Naive B cell (primary cell): ENCODE data around the gene C5orf15. TPM values are rescaled to one million over a fixed set of nuclear protein-coding genes. Genes with fewer than 3 reads are reported as not detected.
A peak's percentile ranks its signal among the peaks of the same experiment; 100 is the strongest.
"Not testable (repeated sequence)": the region's sequence is repeated elsewhere in the genome, so short reads cannot be mapped to it uniquely, and the experiment has no call there.

Experiments used
- ATAC-seq, 2 donors: fragments of 150-1000 bp; cut with Tn5 transposase; 2 replicates each; pipeline ENCODE4 v1.10.0; 2021; ENCODE audit warnings: low read depth in 2 of 2, mild to moderate bottlenecking in 2 of 2, moderate library complexity in 2 of 2
- DNase-seq: peaks from one replicate; pipeline ENCODE4 v3.0.0; 2022
- H3K27ac Mint-ChIP-seq, 6 donors: one replicate each; pipeline ENCODE4 v1.8.0; 2020 to 2022; ENCODE audit warnings: mild to moderate bottlenecking in 6 of 6, mixed read lengths in 6 of 6, moderate library complexity in 5 of 6, inconsistent platforms in 2 of 6
- H3K27me3 Mint-ChIP-seq, 3 donors: one replicate each; pipeline ENCODE4 v1.8.0; 2021 to 2022; ENCODE audit warnings: mixed read lengths in 3 of 3, mild to moderate bottlenecking in 1 of 3
- H3K36me3 Mint-ChIP-seq, 2 donors: one replicate each; pipeline ENCODE4 v1.8.0; 2020 to 2022; ENCODE audit warnings: mixed read lengths in 2 of 2, inconsistent platforms in 1 of 2, mild to moderate bottlenecking in 1 of 2
- H3K4me1 Mint-ChIP-seq, 3 donors: one replicate each; pipeline ENCODE4 v1.8.0; 2020 to 2022; ENCODE audit warnings: mixed read lengths in 3 of 3, inconsistent platforms in 1 of 3, mild to moderate bottlenecking in 1 of 3, moderate library complexity in 1 of 3
- H3K4me3 Mint-ChIP-seq, 8 donors: one replicate each; pipeline ENCODE4 v1.8.0; 2020 to 2022; ENCODE audit warnings: mild to moderate bottlenecking in 8 of 8, mixed read lengths in 8 of 8, moderate library complexity in 8 of 8, inconsistent platforms in 2 of 8
- H3K9me3 Mint-ChIP-seq, 7 donors: one replicate each; pipeline ENCODE4 v1.8.0; 2020 to 2022; ENCODE audit warnings: mixed read lengths in 7 of 7, mild to moderate bottlenecking in 5 of 7, inconsistent platforms in 2 of 7, moderate library complexity in 1 of 7
- polyA plus RNA-seq, 6 donors: library from polyadenylated mRNA; unstranded; fragments of 300-500 nt; fragmentation: Illumina TruSeq; gene quantifications; one replicate each; pipeline ENCODE4 v1.2.3, GENCODE V29; 2021; ENCODE audit warnings: low read depth in 6 of 6

Gene C5orf15
- polyA plus RNA-seq, 6 donors from 2014 or later = 37.2 to 44.3 (median 41.2) TPM

- H3K4me3 Mint-ChIP-seq = peak overlapping the region; percentile 81 to 99 (median 98)
- peaks cover 38 to 83% (median 50%) of the 10 kb centered on the region in 3 donors for H3K4me1 Mint-ChIP-seq
- H3K27ac Mint-ChIP-seq = peak overlapping the region; percentile 39 to 100 (median 99)
- H3K36me3 Mint-ChIP-seq = peaks cover 0 to 6% of the 10 kb centered on the region in 2 donors
- peaks cover 0 to 2% (median 0%) of the 10 kb centered on the region in 7 donors for H3K9me3 Mint-ChIP-seq
- ATAC-seq (no peak), DNase-seq (no peak)
- H3K27me3 Mint-ChIP-seq = no peaks in the 10 kb centered on the region
These were observed 1.3 kb downstream of the C5orf15 start for GRCh38 chr5:133967124-133967523.

- ATAC-seq = no peak
- H3K9me3 Mint-ChIP-seq = peaks cover 0 to 2% (median 0%) of the 10 kb centered on the region in 7 donors
- H3K4me1 Mint-ChIP-seq = peaks cover 39 to 83% (median 52%) of the 10 kb centered on the region in 3 donors
- no peaks in the 10 kb centered on the region for H3K27me3 Mint-ChIP-seq
- peak overlapping the region in 2 of 8 donors; percentile 95 to 99 for H3K4me3 Mint-ChIP-seq
- H3K36me3 Mint-ChIP-seq = peaks cover 0 to 6% of the 10 kb centered on the region in 2 donors
- peak overlapping the region in 2 of 6 donors; percentile 35 to 52 for H3K27ac Mint-ChIP-seq
- DNase-seq = no peak
These were observed 2.3 kb downstream of the C5orf15 start for GRCh38 chr5:133966090-133966489.

GRCh38 chr5:133963493-133964128 is 4.8 kb downstream of the C5orf15 start:
- Mint-ChIP-seq H3K9me3 (peaks cover 0 to 2% (median 0%) of the 10 kb centered on the region in 7 donors), H3K4me3 (peak overlapping the region in 1 of 8 donors; percentile 40), H3K36me3 (peaks cover 4 to 18% of the 10 kb centered on the region in 2 donors), H3K27me3 (no peaks in the 10 kb centered on the region), H3K27ac (peak overlapping the region in 4 of 6 donors; percentile 31 to 69 (median 44)), H3K4me1 (peaks cover 39 to 77% (median 52%) of the 10 kb centered on the region in 3 donors)
- ATAC-seq (no peak), DNase-seq (no peak)

DNA sequence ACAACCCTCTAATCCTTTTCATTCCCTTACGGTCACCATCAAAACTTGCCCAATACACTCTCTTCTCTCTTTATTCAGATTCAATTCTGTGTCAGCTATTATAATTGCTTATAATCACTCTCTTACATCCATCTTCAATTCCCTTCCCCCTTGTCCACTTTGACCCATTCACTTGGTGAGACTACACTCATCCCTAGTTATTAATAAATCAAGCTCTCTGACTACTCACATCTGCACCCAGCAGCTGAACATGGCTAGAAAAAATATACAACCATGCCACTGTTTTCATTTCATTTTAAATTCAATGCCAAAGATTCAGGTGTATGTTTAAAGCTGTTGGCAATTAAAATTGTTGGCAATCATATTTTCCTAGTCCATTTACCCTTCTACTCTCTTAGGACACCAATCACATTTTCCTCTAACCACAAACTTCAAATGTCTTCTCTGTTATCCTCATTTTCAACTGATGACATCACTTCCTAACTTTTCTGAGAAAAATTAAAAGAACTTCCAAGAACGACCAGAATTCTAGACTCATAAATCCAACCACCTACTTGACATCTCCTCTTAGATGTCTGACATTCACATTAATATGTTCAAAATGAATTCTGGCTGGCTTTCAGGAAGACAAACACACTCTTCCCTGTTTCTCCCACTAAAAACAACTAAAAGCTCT is 5.5 kb downstream of the C5orf15 start:
- DNase-seq (no peak), ATAC-seq (no peak)
- Mint-ChIP-seq H3K4me1 (peaks cover 34 to 71% (median 46%) of the 10 kb centered on the region in 3 donors), H3K4me3 (peak overlapping the region in 3 of 8 donors; percentile 0 to 40 (median 22)), H3K27ac (peak overlapping the region; percentile 31 to 83 (median 51)), H3K9me3 (peaks cover 0 to 2% (median 0%) of the 10 kb centered on the region in 7 donors), H3K27me3 (no peaks in the 10 kb centered on the region), H3K36me3 (peaks cover 4 to 18% of the 10 kb centered on the region in 2 donors)

DNA sequence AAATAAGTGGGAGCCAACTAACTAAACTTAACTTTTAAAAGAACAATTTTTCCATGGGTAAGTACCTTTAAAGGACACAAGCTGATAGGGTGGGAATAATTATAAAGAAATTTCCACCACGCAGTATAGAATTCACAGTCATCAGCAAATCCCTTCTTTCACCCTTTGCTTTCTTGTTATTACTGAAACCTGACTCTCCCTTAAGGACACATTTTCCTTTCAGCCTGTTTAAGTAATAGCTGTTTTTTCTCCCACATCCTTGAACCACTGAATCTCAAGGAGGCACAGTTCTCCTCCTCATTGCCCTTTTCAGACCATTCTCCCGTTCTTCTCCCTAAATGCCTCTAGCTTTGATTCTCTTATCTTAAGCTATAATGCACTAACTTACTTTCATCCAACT is 6.3 kb downstream of the C5orf15 start:
- DNase-seq (no peak), ATAC-seq (no peak)
- H3K9me3 Mint-ChIP-seq = peaks cover 0 to 2% (median 0%) of the 10 kb centered on the region in 7 donors
- H3K4me1 Mint-ChIP-seq = peaks cover 31 to 71% (median 47%) of the 10 kb centered on the region in 3 donors
- H3K27ac Mint-ChIP-seq = peak overlapping the region in 4 of 6 donors; percentile 5 to 83 (median 38)
- H3K4me3 Mint-ChIP-seq = peak overlapping the region in 1 of 8 donors; percentile 22
- peaks cover 4 to 18% of the 10 kb centered on the region in 2 donors for H3K36me3 Mint-ChIP-seq
- no peaks in the 10 kb centered on the region for H3K27me3 Mint-ChIP-seq

DNA sequence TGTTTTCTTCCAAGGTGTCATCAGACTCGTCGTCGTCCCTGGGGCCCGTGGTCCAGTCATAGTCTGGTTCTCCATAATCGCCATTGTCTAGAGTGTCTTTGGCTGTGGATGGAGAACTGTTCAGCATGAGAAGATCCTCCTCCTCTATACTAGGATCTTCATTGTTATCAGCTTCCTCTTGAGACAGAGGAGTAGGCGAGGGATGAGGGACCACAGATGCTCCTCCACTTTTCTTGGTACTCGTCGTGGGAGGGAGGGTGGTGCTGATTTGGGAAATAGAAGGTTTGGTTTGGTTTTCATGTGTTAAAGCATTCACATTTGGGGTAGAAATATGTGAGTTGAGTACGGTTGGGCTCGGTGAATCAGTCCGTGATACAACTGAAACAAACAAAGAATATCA is 8.8 kb downstream of the C5orf15 start:
- Mint-ChIP-seq H3K36me3 (peaks cover 8 to 27% of the 10 kb centered on the region in 2 donors), H3K4me3 (peak overlapping the region in 3 of 8 donors; percentile 15 to 70 (median 32)), H3K4me1 (peaks cover 27 to 56% (median 37%) of the 10 kb centered on the region in 3 donors), H3K9me3 (peaks cover 0 to 2% (median 0%) of the 10 kb centered on the region in 7 donors), H3K27ac (peak overlapping the region; percentile 47 to 75 (median 71)), H3K27me3 (no peaks in the 10 kb centered on the region)
- no peak for ATAC-seq
- DNase-seq = no peak

- H3K9me3 Mint-ChIP-seq = no peaks in the 10 kb centered on the region
- peaks cover 14 to 24% of the 10 kb centered on the region in 2 donors for H3K36me3 Mint-ChIP-seq
- ATAC-seq = peak; percentile 41 to 73
- peaks cover 22 to 45% (median 26%) of the 10 kb centered on the region in 3 donors for H3K4me1 Mint-ChIP-seq
- peak overlapping the region in 6 of 8 donors; percentile 5 to 57 (median 32) for H3K4me3 Mint-ChIP-seq
- DNase-seq = no peak
- H3K27ac Mint-ChIP-seq = peak overlapping the region; percentile 36 to 89 (median 72)
- no peaks in the 10 kb centered on the region for H3K27me3 Mint-ChIP-seq
These were observed 10.8 kb downstream of the C5orf15 start for GRCh38 chr5:133957591-133957990.

- H3K27me3 Mint-ChIP-seq = no peaks in the 10 kb centered on the region
- DNase-seq (no peak), ATAC-seq (peak in 1 of 2 donors; percentile 24)
- H3K4me1 Mint-ChIP-seq = peaks cover 17 to 41% (median 21%) of the 10 kb centered on the region in 3 donors
- peak overlapping the region in 7 of 8 donors; percentile 15 to 73 (median 43) for H3K4me3 Mint-ChIP-seq
- no peaks in the 10 kb centered on the region for H3K9me3 Mint-ChIP-seq
- H3K27ac Mint-ChIP-seq = peak overlapping the region; percentile 12 to 89 (median 72)
- H3K36me3 Mint-ChIP-seq = peaks cover 14 to 24% of the 10 kb centered on the region in 2 donors
These were observed 11.3 kb downstream of the C5orf15 start for GRCh38 chr5:133957080-133957479.

DNA sequence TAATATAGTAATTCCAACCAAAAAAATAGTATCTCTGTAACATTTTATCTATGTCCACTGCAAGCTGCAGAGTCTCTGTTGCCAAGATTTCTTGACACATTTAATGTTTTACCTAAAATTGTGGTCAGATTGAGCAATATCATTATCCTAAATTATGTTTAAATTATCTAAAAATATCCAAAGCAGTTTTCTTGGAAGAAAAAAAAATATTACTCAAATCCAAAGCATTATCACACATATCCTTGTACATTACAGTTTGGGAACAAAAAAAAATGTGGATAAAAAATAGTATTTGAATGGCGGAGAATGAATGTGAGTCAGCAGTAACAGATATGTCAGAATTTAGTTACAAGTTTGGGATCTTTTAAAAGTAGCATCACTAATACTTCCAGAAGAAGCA is 12.2 kb downstream of the C5orf15 start:
- DNase-seq, H3K9me3 Mint-ChIP-seq, ATAC-seq, H3K27ac Mint-ChIP-seq, H3K27me3 Mint-ChIP-seq, H3K4me3 Mint-ChIP-seq: not testable (repeated sequence)
- peaks cover 14 to 24% of the 10 kb centered on the region in 2 donors for H3K36me3 Mint-ChIP-seq
- peaks cover 17 to 42% (median 20%) of the 10 kb centered on the region in 3 donors for H3K4me1 Mint-ChIP-seq

GRCh38 chr5:133953568-133954145 is 14.8 kb downstream of the C5orf15 start:
- H3K9me3 Mint-ChIP-seq = no peaks in the 10 kb centered on the region
- ATAC-seq (no peak), DNase-seq (no peak)
- H3K36me3 Mint-ChIP-seq = peaks cover 10 to 12% of the 10 kb centered on the region in 2 donors
- H3K4me3 Mint-ChIP-seq = no peak overlapping the region
- peaks cover 8 to 26% (median 10%) of the 10 kb centered on the region in 3 donors for H3K4me1 Mint-ChIP-seq
- no peaks in the 10 kb centered on the region for H3K27me3 Mint-ChIP-seq
- peak overlapping the region in 4 of 6 donors; percentile 36 to 90 (median 64) for H3K27ac Mint-ChIP-seq

- DNase-seq (no peak), ATAC-seq (no peak)
- Mint-ChIP-seq H3K27me3 (no peaks in the 10 kb centered on the region), H3K27ac (peak overlapping the region in 2 of 6 donors; percentile 74 to 76), H3K4me3 (no peak overlapping the region), H3K9me3 (no peaks in the 10 kb centered on the region), H3K36me3 (peaks cover 10 to 12% of the 10 kb centered on the region in 2 donors), H3K4me1 (peaks cover 8 to 25% (median 9%) of the 10 kb centered on the region in 3 donors)
These were observed 15.5 kb downstream of the C5orf15 start for GRCh38 chr5:133952729-133953567.

- Mint-ChIP-seq H3K36me3 (peaks cover 9 to 10% of the 10 kb centered on the region in 2 donors), H3K4me3 (no peak overlapping the region), H3K27ac (peak overlapping the region in 1 of 6 donors; percentile 27), H3K4me1 (peaks cover 0 to 12% (median 6%) of the 10 kb centered on the region in 3 donors), H3K9me3 (no peaks in the 10 kb centered on the region), H3K27me3 (no peaks in the 10 kb centered on the region)
- ATAC-seq (no peak), DNase-seq (no peak)
These were observed 17.4 kb downstream of the C5orf15 start for GRCh38 chr5:133950821-133951612.
